H1 (cell line): Measurements from ENCODE around the gene FGF14. TPM values are rescaled to one million over a fixed set of nuclear protein-coding genes. Genes with fewer than 3 reads are reported as not detected.

Experiments
- CTCF ChIA-PET: fragments of 300-600 bp; sonication (Branson Sonifier 250); formaldehyde crosslinking; loops from one replicate; lab custom pipeline; 2021; ENCODE audit not compliant: partially characterized antibody; lab: Charles Lee
- POLR2A ChIA-PET: fragments of 300-600 bp; sonication (Branson Sonifier 250); formaldehyde crosslinking; loops from one replicate; lab custom pipeline; 2021; ENCODE audit warnings: inconsistent platforms; ENCODE audit not compliant: partially characterized antibody; lab: Charles Lee
- DNase-seq, 2 experiments: peaks; one replicate each; pipeline versions ENCODE4 v3.0.0 to v3.0.0-alpha.2; 2010 to 2022; ENCODE audit warnings: low spot score in 2 of 2, low read depth in 1 of 2, mixed read lengths in 1 of 2
- FAIRE-seq: peaks from 2 replicates; lab custom pipeline; 2011; peaks lifted over from hg19 to GRCh38; lab: Jason Lieb, UNC
- H2AFZ ChIP-seq: 2 replicates; pipeline ENCODE4 v1.8.1; 2012; ENCODE audit warnings: low read length, inconsistent platforms
- H2AK5ac ChIP-seq: 2 replicates; pipeline ENCODE4 v1.6.1; 2013; ENCODE audit warnings: low read depth, low read length
- H2BK120ac ChIP-seq: replicated peaks from 2 replicates; pipeline ENCODE3; 2013; ENCODE audit warnings: low read depth, low read length, inconsistent platforms
- H2BK12ac ChIP-seq: 2 replicates; pipeline ENCODE4 v1.6.1; 2013; ENCODE audit warnings: low read depth, low read length
- H2BK15ac ChIP-seq: 2 replicates; pipeline ENCODE4 v1.6.1; 2013; ENCODE audit warnings: low read length
- H2BK20ac ChIP-seq: 2 replicates; pipeline ENCODE4 v1.6.1; 2013; ENCODE audit warnings: low read length
- H2BK5ac ChIP-seq: 2 replicates; pipeline ENCODE4 v1.6.1; 2013; ENCODE audit warnings: low read depth, low read length
- H3K14ac ChIP-seq: 2 replicates; pipeline ENCODE4 v1.6.1; 2013; ENCODE audit warnings: inconsistent platforms; ENCODE audit not compliant: insufficient read length
- H3K18ac ChIP-seq: 2 replicates; pipeline ENCODE4 v1.6.1; 2013; ENCODE audit warnings: low read length; ENCODE audit errors: extremely low read depth
- H3K23ac ChIP-seq: 2 replicates; pipeline ENCODE4 v1.6.1; 2013; ENCODE audit warnings: inconsistent platforms; ENCODE audit not compliant: insufficient read length
- H3K23me2 ChIP-seq: 2 replicates; pipeline ENCODE4 v1.6.1; 2013; ENCODE audit warnings: low read depth, low read length
- H3K27ac ChIP-seq: 2 replicates; pipeline ENCODE4 v1.6.1; 2011; ENCODE audit warnings: low read depth, low read length, inconsistent platforms
- H3K27me3 ChIP-seq, 4 experiments: replicated peaks in 1 of 4; 1 replicate in 1 of 4; 2 replicates in 3 of 4; pipeline versions ENCODE4 v1.6.1 to v1.8.1; 2011 to 2013; ENCODE audit warnings: low read length in 3 of 4, mild to moderate bottlenecking in 3 of 4, inconsistent platforms in 2 of 4, mixed read lengths in 2 of 4, moderate library complexity in 1 of 4; ENCODE audit not compliant: control insufficient read depth in 3 of 4, insufficient read depth in 3 of 4; ENCODE audit errors: extremely low read depth in 1 of 4
- H3K36me3 ChIP-seq, 4 experiments: 2 replicates each; pipeline versions ENCODE4 v1.6.1 to v1.8.1; 2011 to 2013; ENCODE audit warnings: mild to moderate bottlenecking in 4 of 4, low read length in 3 of 4, moderate library complexity in 2 of 4, control low read depth in 1 of 4, inconsistent platforms in 1 of 4; ENCODE audit not compliant: insufficient read depth in 4 of 4, control insufficient read depth in 2 of 4
- H3K4ac ChIP-seq: replicated peaks from 2 replicates; pipeline ENCODE3; 2013; ENCODE audit warnings: low read length, low read depth, mixed read lengths, inconsistent platforms; ENCODE audit not compliant: insufficient read length
- H3K4me1 ChIP-seq, 4 experiments: replicated peaks in 1 of 4; 1 replicate in 1 of 4; 2 replicates in 3 of 4; pipeline versions ENCODE4 v1.6.1 to v1.8.1; 2011 to 2013; ENCODE audit warnings: low read length in 3 of 4, inconsistent platforms in 2 of 4, mixed read lengths in 1 of 4; ENCODE audit not compliant: insufficient read depth in 4 of 4, control insufficient read depth in 3 of 4
- H3K4me2 ChIP-seq, 2 experiments: 2 replicates each; pipeline versions ENCODE4 v1.6.1 to v1.8.1; 2011 to 2013; ENCODE audit warnings: low read depth in 2 of 2, low read length in 2 of 2, control low read depth in 1 of 2, inconsistent platforms in 1 of 2, mild to moderate bottlenecking in 1 of 2; ENCODE audit not compliant: insufficient read depth in 1 of 2
- H3K4me3 ChIP-seq, 4 experiments: fragments of 200-600, 300-600 bp in 1 of 4; sonication (generic), shearing (Covaris generic), sonication (Bioruptor Twin) in 1 of 4; 2 replicates each; pipeline versions ENCODE4 v1.5.1 to v1.8.1; 2011 to 2016; ENCODE audit warnings: low read length in 4 of 4, low read depth in 3 of 4, control low read depth in 2 of 4, inconsistent platforms in 2 of 4, mild to moderate bottlenecking in 2 of 4, mixed read lengths in 1 of 4, moderate library complexity in 1 of 4; ENCODE audit not compliant: insufficient read depth in 2 of 4; ENCODE audit errors: extremely low read depth in 1 of 4
- H3K56ac ChIP-seq: replicated peaks from 2 replicates; pipeline ENCODE3; 2013; ENCODE audit warnings: low read depth, mild to moderate bottlenecking, mixed read lengths, low read length, inconsistent platforms; ENCODE audit not compliant: insufficient read length
- H3K79me1 ChIP-seq: 2 replicates; pipeline ENCODE4 v1.6.1; 2013; ENCODE audit warnings: low read depth, low read length, control low read depth
- H3K79me2 ChIP-seq, 2 experiments: 2 replicates each; pipeline versions ENCODE4 v1.6.1 to v1.8.1; 2012 to 2013; ENCODE audit warnings: low read length in 2 of 2, mild to moderate bottlenecking in 2 of 2, inconsistent platforms in 1 of 2; ENCODE audit not compliant: insufficient read depth in 2 of 2, control insufficient read depth in 1 of 2
- H3K9ac ChIP-seq, 4 experiments: replicated peaks in 1 of 4; 1 replicate in 1 of 4; 2 replicates in 3 of 4; pipeline versions ENCODE4 v1.6.1 to v1.8.1; 2011 to 2013; ENCODE audit warnings: low read depth in 3 of 4, low read length in 3 of 4, control low read depth in 2 of 4, mild to moderate bottlenecking in 2 of 4, moderate library complexity in 2 of 4, inconsistent platforms in 1 of 4; ENCODE audit errors: extremely low read depth in 1 of 4
- H3K9me3 ChIP-seq, 2 experiments: 2 replicates each; pipeline versions ENCODE4 v1.6.1 to v1.8.1; 2012 to 2013; ENCODE audit warnings: mild to moderate bottlenecking in 2 of 2, moderate library complexity in 2 of 2, control low read depth in 1 of 2, inconsistent platforms in 1 of 2, low read depth in 1 of 2, low read length in 1 of 2, mixed read lengths in 1 of 2; ENCODE audit not compliant: insufficient read depth in 2 of 2
- H4K20me1 ChIP-seq, 2 experiments: replicated peaks in 1 of 2; 2 replicates each; pipeline versions ENCODE3 to v1.8.1; 2011 to 2013; ENCODE audit warnings: inconsistent platforms in 2 of 2, low read length in 2 of 2, mild to moderate bottlenecking in 1 of 2; ENCODE audit not compliant: insufficient read depth in 2 of 2, control insufficient read depth in 1 of 2
- H4K5ac ChIP-seq: 2 replicates; pipeline ENCODE4 v1.6.1; 2013; ENCODE audit warnings: low read length, low read depth, mixed read lengths, inconsistent platforms; ENCODE audit not compliant: insufficient read length
- H4K8ac ChIP-seq: 2 replicates; pipeline ENCODE4 v1.8.0; 2013; ENCODE audit warnings: mild to moderate bottlenecking, moderate library complexity, low read length, inconsistent platforms; ENCODE audit not compliant: insufficient read depth; ENCODE audit errors: extremely low read depth
- H4K91ac ChIP-seq: replicated peaks from 2 replicates; pipeline ENCODE3; 2013; ENCODE audit warnings: low read length, mixed read lengths, inconsistent platforms; ENCODE audit not compliant: insufficient read length
- NANOG ChIP-seq: IDR thresholded peaks from 2 replicates; pipeline ENCODE4 v1.6.1; 2011; ENCODE audit warnings: low read length, low read depth, mild to moderate bottlenecking, inconsistent platforms; ENCODE audit not compliant: insufficient read depth, poor library complexity, severe bottlenecking
- POU5F1 ChIP-seq: IDR thresholded peaks from 2 replicates; pipeline ENCODE4 v1.6.1; 2011; ENCODE audit warnings: low read depth, mild to moderate bottlenecking, low read length, moderate library complexity
- SP4 ChIP-seq: IDR thresholded peaks from 2 replicates; pipeline ENCODE4 v1.6.1; 2012; ENCODE audit warnings: low read length, inconsistent platforms
- WGBS, 2 experiments: shearing (Covaris generic) in 1 of 2; methylation state at CpG; one replicate each; pipeline versions ENCODE4 v1.1.6 to v1.1.7; 2013 to 2015; ENCODE audit warnings: low lambda C conversion rate in 2 of 2, mixed read lengths in 2 of 2, inconsistent platforms in 1 of 2, low coverage in 1 of 2, missing lambda C conversion rate in 1 of 2; ENCODE audit not compliant: insufficient replicate concordance in 2 of 2, insufficient coverage in 1 of 2, insufficient read length in 1 of 2; ENCODE audit errors: extremely low coverage in 1 of 2, missing lambda C conversion rate in 1 of 2; 5-methylcytosine and 5-hydroxymethylcytosine counted together
- polyA plus RNA-seq, 7 experiments: library from polyadenylated mRNA; depleted of rRNA in 3 of 7; stranded (reverse) in 5 of 7; unstranded in 2 of 7; fragments of >200 nt in 5 of 7; fragments of 200-250 nt in 2 of 7; gene quantifications; 1 replicate in 5 of 7; 2 replicates in 1 of 7; 4 replicates in 1 of 7; pipeline versions ENCODE4 v1.2.1 to v1.2.3, GENCODE V29; 2011 to 2013; ENCODE audit warnings: missing spikeins in 2 of 7, mixed read lengths in 2 of 7
- total RNA-seq: library from RNA; stranded (reverse); fragmentation: NEBNext Ultra II Directional; extraction: Animal tissue kit (Norgen Biotek cat#: 25700); gene quantifications from 2 replicates; pipeline ENCODE4 v1.2.1, GENCODE V29; 2021

FGF14 gene
- total and polyA plus RNA-seq, 2 of the 8 experiments (the other 6 are each of a cell fraction or from before 2014, with no cell fraction given), result 0.05 to 0.58 TPM

GRCh38 chr13:101774393-101774792 lies 627.5 kb downstream of the FGF14 start:
- FAIRE-seq, result no peak
- TF ChIP-seq POU5F1 (no peak), NANOG (no peak), SP4 (no peak)
- Histone ChIP-seq H3K36me3 (no peaks in the 10 kb centered on the region), H2AK5ac (no peak overlapping the region), H3K9me3 (no peaks in the 10 kb centered on the region), H3K27me3 (no peaks in the 10 kb centered on the region), H3K9ac (no peak overlapping the region), H2BK15ac (no peak overlapping the region), H3K23me2 (no peaks in the 10 kb centered on the region), H4K8ac (no peak overlapping the region), H3K56ac (no peak overlapping the region), H3K18ac (no peak overlapping the region), H2AFZ (no peak overlapping the region), H3K4me2 (no peak overlapping the region), H4K91ac (no peak overlapping the region), H2BK20ac (no peak overlapping the region), H3K4ac (no peak overlapping the region), H2BK120ac (no peak overlapping the region), H3K79me2 (no peaks in the 10 kb centered on the region), H4K5ac (no peak overlapping the region), H3K23ac (no peak overlapping the region), H3K4me3 (no peak overlapping the region), H3K14ac (no peak overlapping the region), H3K4me1 (no peaks in the 10 kb centered on the region), H2BK5ac (no peak overlapping the region), H4K20me1 (no peaks in the 10 kb centered on the region), H3K27ac (no peak overlapping the region), H3K79me1 (no peaks in the 10 kb centered on the region), H2BK12ac (no peak overlapping the region)
- CTCF ChIA-PET, result interaction anchor here (1.0 to 2.7 kb wide), 4 partner anchors 17 to 647 kb away, joined by 3 to 9 read pairs (median 4); no protein-coding TSS in a partner anchor
- DNase-seq, result no peak
- 98% methylated on average over 4 of the region's 4 CpGs; no CpG with 5 or more reads in 1 of the 2 experiments for WGBS, 2 experiments
- POLR2A ChIA-PET, result interaction anchor here (0.8 kb wide), 1 partner anchor 350 kb away, joined by 4 read pairs; no protein-coding TSS in a partner anchor
